HG02884 (cell line): ENCODE results near the gene SNTB2.

Experiments
- ATAC-seq: cut with Tn5 transposase; IDR thresholded peaks from one replicate; pipeline ENCODE4 v1.9.1; 2021; ENCODE audit warnings: mild to moderate bottlenecking, moderate library complexity; ENCODE audit not compliant: unreplicated experiment

Gene SNTB2

DNA sequence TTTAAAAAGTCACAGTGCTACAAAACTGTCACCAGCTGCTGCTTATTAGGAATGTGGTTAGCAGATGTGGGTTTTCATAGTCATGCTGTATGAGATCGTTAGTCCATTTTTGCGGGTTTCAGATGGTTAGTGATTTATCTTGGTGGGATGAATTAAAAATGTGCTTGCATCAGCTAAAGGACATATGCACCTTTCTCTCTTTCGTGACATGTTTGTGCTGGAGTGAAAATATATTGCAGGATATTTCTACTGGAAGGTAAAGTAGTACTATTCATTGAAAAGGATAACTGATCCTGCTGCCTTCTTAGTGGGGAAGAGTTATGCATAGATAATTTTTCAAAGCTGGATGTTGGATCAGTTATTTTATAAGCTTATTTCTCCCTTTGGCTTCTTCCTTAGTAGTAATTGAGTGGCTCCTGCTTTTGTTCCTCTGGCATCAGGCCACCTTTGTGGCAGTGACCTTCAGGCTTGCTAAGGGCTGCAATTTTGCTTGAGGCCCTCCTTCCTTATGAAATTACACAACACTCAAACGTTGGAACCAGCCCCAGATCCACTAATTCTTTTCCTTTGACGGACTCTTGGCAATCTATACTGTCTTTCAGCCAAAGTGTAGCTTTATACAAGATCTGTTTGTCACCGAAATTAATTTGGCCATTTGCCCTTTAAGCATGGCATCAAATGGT, 7.5 kb upstream of the SNTB2 start:
- ATAC-seq, result no peak

DNA sequence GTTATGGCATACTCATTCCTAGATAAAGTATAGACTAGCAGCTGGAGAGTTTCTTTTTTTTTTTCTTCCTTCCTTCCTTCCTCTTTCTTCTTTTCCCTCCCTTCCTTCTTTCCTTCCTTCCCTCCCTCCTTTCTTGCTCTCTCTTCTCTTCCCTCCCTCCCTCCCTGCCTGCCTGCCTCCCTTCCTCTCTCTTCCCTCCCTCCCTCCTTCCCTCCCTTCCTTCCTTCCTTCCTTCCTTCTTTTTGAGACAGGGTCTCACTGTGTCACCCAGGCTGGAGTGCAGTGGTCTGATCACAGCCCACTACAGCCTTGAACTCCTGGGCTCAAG, 7.0 kb upstream of the SNTB2 start:
- ATAC-seq, result no peak

DNA sequence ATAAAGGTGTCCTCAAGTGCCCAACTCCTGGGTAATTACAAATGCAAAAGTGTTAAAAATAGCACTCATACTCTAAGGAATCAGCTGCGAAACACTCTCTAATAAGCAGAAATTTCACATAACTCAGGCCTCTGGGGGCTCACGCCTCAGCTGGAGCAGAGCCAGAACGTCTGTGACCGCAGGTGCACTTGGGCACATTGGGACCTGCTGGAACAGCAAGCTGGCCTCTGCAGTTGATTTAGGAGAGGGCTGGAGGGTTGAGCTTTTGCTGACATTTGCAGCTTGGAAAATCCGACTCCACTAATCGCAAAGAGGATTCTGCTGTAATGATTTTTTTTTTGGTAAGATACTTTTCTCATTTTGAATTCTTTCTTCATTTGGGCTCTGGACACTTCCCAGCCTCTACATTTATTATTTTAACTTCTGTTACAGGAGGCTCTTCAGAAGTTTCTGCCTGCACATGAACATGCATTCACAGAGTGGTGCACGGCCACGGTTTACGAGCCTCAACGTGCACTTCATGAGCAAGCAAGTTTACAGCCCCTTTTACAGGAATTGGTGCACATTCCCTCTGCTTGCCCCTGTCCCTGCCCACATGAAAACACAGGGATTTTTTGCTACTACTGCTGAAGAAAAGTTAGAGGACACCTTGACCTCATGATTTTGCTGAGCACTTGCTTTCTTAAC, 4.1 kb upstream of the SNTB2 start:
- ATAC-seq, result no peak

DNA sequence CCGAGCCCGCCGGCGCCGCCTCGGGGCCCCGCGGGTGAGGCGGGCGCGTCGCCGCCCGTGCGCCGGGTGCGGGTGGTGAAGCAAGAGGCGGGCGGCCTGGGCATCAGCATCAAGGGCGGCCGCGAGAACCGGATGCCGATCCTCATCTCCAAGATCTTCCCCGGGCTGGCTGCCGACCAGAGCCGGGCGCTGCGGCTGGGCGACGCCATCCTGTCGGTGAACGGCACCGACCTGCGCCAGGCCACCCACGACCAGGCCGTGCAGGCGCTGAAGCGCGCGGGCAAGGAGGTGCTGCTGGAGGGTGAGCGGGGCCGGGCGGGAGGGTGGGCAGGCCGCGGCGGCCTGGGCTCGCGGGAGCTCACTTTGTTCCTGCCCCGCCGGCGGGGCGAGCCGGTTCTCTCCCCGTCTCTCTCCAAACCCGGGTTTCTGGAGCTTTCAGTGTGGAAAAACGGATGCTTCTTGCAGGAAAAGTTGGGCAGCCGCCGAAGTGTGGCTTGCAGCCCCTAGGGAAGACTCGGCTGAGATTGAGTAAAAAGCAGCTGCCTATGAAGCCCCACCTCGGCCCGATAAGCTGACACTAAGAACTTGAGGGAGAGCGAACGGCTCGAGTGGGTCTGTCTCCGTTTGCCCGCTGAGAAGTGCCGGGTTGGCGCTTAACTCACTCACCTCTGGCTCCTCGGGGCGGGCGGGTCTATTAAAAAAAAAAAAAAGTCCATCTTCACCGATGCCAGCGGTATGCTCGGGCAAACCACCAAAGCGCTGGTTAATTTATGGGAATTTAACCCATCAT, 677 bp downstream of the SNTB2 start:
- peak; percentile 14 for ATAC-seq

DNA sequence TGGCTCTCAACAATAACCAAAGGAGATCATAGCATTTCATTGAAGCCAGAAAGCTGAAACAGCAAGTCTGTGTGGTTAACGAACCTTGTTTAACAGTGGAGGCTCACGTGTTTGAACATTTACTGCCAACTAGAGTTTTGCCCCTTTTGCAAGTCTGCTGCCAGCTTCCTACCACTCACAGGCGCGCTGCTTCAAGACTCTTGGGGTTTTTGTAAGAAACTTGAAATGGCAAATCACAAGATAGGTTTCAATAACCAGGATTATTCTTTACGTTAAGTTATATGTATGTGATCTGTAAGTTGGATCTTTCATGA, 1.2 kb downstream of the SNTB2 start:
- ATAC-seq, result no peak

DNA sequence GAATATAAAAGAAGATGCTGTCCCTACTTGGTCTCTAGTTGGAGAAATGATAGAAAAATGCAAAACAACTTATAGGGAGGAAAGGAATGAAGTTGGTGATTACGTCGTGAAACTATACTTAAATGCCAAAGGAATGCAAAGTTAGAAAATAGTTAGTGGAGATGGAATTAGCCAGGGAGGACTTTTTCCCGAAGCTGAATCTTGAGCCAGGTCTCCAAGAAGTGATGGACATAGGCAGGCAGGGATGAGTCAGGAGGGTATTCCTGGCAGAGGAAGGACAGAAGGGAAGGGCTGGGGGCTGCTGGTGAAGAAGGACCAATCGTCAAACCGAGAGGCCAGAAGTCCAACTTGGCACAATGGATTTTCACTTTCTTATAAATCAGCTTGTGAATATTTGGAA, 1.8 kb downstream of the SNTB2 start:
- no peak for ATAC-seq

DNA sequence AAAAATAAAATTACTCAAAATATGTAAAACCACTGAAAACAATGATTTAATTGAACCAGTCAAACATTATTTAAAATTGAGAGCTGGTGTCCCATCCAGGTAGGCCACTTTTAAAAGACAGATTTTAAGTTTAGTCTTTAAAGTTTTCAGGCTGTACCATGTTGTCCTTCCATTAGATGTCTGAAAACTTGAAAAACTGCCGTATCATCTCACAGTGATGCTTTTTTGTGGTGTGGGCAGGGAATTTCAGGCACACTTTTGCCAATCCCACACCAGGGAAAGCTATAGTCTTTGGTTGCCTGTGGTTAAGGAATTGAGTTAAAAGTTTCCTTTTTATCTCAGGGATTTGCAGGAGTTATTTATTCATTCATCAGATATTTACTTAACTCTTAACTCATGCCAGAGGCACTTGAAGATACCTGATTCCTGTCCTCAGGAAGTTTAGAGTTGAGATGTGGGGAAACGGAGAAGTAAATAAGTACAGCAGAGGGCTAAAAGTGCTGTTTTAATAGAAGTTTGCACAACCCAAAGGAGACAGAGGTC, 3.2 kb downstream of the SNTB2 start:
- no peak for ATAC-seq

DNA sequence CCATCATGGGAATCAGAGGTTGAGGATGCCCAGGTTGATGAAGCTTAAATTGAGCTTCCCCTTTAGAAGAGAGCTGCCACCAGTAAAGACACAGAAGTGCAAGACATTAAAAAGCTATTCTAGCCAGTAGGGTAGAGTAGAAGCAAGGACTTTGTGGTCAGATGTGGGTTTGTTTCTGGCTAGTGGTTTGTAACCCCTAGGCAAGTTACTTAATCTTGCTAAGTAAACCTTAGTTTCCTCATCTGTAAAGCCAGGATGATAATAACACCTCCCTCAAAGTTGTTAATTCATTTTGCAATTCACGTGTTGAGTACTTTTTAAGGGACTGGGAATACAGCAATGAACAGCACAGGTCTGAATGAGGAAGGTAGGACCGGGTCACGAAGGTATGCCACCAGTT, 3.6 kb downstream of the SNTB2 start:
- ATAC-seq, result no peak

DNA sequence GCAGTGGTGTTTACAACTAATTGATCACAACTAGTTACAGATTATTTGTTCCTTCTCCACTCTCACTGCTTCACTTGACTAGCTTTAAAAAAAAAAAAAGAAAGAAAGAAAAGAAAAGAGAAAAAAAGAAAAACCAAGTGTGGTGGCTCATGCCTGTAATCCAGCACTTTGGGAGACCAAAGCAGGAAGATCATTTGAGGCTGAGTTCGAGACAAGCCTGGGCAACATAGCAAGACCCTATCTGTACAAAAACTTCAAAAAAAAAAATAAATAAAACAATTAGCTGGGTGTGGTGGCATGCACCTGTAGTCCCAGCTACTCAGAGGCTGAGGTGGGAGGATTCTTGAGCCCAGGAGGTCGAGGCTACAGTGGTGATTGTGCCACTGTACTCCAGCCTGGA, 4.2 kb downstream of the SNTB2 start:
- ATAC-seq, result no peak

DNA sequence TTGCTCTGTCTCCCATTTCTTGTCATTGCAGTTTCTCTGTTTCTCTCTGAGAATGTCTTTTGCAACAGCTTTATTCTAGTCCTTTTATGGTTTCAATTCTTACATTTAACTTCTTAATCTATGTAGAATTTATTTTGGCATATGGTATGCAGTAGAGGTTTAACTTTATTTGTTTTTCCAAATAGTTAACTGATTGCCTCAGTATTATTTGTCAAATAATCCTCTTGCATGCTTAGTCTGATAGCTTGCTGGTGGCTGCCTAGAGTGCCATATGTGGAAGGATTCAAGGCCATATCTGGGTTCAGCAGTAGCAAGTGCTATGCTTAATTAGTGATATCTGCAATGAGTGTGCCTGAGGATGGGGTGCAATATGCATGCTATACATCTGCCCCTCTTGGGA, 6.9 kb downstream of the SNTB2 start:
- ATAC-seq, result no peak

DNA sequence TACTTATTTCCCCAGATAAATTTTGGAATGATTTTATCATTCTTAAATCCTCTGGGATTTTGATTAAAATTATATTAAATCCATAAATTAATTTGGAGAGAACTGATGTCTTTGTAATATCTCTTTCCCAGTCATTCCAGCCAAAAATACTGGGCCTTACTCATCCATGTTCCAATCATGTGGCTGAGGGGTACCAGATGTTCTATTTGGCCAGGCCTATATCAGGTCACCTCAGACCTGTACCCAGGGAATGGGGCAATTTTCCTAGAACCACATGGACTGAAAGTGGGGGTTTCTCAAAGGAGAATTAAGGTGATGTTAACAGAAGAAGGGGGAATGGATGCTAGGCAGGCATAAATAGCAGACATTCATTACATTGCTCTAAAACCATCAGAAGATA, 7.5 kb downstream of the SNTB2 start:
- no peak for ATAC-seq

DNA sequence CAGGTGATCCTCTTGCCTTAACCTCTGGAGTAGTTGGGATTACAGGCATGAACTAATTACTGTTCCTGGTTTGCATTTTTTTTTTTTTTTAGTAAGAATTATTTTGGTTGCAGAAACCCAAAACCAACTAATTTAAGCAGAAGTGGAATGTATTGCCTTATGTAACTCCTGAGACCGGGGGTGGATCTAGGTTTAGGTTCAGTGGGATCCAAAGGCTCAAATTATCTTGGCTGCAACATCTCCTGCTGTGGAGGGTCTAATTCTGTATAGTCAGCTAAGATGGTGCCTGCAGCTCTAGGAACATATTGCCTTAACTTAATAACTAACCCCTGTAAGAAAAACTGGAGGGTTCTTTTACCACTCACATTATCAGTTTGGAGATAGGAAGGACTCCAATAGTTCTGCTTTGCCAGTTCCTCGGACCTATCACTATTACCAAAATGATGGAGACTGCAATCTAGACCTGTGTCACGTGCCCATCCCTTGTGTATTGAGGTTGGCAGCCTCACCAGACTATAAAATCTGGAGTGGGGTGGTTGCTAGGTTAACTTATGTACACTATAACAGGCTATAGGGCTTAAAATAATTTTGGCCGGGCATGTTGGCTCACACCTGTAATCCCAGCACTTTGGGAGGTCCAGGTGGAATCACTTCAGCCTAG, 8.5 kb downstream of the SNTB2 start:
- no peak for ATAC-seq

DNA sequence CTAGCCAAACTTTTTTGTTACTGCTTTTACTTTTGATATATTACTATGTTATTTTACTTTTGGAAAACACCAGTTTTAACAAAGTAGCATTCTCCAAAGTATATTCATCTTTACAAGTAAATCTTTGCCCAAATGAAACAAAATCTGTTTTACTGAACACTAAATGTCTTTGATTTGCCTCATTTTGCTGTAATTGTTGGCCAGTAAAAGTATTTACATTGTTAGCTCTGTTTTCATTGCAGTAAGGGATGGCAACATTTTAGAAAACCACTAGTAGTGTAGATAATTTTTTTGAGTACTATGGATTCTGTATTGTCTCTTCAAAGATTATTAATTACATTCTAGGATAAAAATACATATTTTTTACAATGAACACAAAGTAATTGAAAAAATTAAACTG, 10.6 kb downstream of the SNTB2 start:
- ATAC-seq, result no peak

DNA sequence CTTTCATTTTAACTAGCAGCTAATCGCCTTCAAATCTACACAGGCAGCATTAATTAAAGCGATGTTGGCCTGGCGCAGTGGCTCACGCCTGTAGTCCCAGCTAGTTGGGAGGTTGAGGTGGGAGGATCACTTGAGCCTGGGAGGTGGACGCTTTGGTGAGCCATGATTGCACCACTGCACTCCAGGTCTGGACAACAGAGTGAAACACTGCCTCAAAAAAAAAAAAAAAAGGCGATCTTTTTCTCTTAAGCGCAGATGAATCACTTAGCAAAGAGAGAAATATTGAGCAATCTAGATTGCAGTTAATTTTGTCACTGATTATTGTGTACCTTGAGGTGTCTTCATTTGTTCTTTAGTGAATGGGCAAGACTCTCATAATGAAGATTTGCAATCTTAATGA, 12.4 kb downstream of the SNTB2 start:
- no peak for ATAC-seq

DNA sequence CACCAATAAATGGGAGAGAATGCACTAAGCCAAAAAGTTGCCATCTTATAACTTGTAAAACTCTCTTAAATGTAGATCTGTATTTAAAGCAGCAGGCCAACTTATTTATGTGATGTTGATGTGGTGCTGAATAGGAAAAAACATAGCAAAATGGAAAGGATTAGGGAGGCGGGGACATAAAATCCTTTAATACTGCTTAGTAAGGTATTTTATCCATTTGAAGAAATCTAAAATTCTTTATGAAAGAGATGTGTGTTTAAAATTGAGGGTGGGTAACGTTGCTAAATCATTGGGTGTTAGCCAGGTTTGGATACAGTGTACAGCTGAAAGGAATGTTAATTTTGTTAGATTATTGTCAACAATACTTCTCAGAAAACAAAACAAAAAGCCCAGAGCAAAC, 14.3 kb downstream of the SNTB2 start:
- ATAC-seq, result no peak

DNA sequence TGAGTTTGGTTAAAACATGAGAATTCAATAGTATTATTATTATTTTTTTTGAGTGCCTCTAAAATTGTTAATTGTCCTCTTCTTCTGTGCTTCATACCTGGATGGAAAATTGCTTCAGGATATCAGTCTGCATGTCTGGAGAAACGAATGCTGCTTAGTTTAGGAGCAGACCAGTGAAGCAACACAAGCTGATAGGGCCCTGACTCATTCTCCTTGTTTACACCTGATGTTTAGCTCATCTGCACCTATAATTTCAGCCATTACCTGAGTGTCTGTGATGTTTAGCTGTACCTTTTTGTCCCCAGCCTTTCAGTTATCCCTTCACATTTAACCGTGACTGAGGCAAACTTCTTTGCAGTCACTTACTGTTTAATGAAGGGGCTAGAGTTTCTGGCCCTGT, 14.8 kb downstream of the SNTB2 start:
- no peak for ATAC-seq

DNA sequence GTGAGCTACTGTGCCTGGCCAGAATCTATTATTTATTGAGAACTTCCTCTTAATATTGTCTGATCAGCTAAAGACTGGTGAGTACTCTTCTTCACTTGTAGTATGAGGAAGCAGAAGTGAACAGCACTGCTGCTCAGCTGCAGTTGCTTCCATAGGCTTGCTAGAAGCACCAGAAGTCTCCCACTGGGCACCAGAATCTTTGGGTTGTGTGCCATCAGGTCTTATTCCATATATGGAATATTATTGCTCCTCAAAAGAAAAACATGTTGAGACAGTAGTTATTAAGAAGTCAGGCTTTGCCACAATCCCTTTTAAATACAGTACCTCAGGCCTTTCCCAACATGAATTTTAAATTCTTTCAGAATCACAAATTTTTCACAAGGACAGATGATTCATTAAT, 17.2 kb downstream of the SNTB2 start:
- no peak for ATAC-seq

DNA sequence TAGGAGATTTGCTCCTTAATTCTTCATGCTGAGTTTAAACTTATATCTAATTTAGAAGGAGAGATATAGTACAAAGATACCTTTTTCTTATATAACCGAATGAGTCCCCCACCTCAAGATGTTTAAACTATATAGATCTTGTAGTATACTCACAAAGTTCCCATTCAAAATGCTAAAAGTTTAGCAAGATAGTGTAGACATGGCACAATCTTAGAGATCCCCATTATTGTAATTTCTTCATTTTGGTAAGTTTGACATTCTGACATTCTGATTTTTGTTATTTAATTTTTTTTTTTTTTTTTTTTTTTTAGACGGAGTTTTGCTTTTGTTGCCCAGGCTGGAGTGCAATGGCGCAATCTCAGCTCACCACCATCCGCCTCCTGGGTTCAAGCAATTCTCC, 22.8 kb downstream of the SNTB2 start:
- ATAC-seq, result no peak

DNA sequence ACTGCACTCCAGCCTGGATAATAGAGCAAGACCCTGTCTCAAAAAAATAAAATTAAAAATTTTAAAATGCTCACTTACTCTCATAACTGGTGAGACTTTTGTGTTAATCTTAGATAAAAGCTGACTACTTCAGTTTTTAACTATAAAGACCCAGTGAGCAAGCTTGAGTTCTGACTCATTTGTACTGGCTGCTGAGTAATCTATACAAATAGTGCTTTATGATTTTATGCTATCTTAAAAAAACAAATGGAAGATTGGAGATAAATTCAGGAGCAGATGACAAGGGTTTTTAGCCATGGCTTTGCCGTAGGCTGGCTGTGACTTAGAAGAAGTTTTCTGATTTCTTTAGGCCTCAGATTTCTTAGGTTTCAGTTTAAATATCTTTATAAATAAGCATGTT, 30.5 kb downstream of the SNTB2 start:
- no peak for ATAC-seq

DNA sequence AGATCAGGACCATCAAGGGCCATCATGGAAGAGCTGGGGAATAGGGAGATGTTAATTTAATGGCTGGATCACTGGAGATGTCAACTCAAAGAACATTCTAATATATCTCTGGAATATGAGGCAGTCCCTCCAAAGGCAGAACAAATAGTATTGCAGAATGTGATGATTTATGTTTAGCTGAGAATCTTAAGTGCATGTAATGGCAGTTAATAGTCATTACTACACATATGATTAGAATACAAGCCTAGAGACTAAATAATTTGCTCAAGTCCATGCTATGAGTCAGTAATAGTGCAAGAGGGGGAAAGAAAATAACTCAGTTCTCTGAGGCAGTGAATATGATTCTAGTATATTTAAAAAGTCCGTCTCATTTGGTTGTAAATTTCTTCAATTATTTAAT, 32.3 kb downstream of the SNTB2 start:
- ATAC-seq, result no peak

DNA sequence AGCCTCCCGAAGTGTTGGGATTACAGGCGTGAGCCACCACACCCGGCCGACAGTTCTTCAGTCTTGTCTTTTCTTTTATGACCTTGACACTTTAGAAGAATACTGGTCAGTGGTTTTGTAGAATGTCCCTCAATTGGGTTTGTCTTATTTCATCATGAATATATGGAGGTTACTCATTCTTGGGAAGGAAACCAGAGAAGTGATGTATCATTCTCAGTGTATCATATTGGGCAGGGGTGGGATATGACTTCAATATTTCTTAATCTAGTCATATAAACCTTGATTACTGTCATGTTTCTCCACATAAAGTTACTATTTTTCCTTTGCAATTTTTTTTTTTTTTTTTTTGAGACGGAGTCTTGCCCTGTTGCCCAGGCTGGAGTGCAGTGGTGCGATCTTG, 36.9 kb downstream of the SNTB2 start:
- no peak for ATAC-seq

DNA sequence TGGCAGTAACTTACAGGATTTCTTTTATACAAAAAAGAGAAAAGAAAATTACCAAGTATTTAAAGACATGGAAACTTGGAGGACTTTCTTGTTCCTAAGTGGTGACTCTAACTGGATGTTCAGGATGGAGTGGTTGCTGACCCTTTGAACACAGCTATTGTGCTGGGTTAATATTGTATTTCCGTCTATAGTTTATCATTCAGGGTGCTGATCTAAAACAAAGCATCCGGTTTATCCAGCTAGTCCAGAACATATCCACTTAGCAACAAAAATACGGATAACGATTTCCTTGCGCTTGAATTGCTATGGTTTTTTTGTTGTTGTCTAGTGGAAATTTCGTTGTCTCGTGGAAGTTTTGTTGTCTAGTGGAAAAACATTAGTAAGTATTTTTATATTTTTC, 38.2 kb downstream of the SNTB2 start:
- no peak for ATAC-seq
